DND-41 (cell line): ENCODE measurements around the gene SDK2.

Source experiments
- ATAC-seq: fragments of 200-7000 bp; cut with Tn5 transposase; 3 replicates; pipeline ENCODE4 v1.9.1; 2021; ENCODE audit warnings: low read depth; ENCODE audit not compliant: insufficient read depth
- DNase-seq: peaks from one replicate; pipeline ENCODE4 v3.0.0-alpha.2; 2020
- H2AFZ ChIP-seq: 2 replicates; pipeline ENCODE4 v1.6.0; 2012; ENCODE audit warnings: low read depth, low read length
- H3K27ac ChIP-seq: 2 replicates; pipeline ENCODE4 v1.5.1; 2012; ENCODE audit warnings: low read length, inconsistent platforms
- H3K27me3 ChIP-seq: fragments of 200-600 bp; sonication (generic); 2 replicates; pipeline ENCODE4 v1.6.0; 2012; ENCODE audit warnings: low read length, mild to moderate bottlenecking, inconsistent platforms; ENCODE audit not compliant: insufficient read depth, poor library complexity
- H3K36me3 ChIP-seq: 2 replicates; pipeline ENCODE4 v1.5.1; 2012; ENCODE audit warnings: low read length, inconsistent platforms; ENCODE audit not compliant: insufficient read depth
- H3K4me1 ChIP-seq: 2 replicates; pipeline ENCODE4 v1.5.1; 2012; ENCODE audit warnings: mild to moderate bottlenecking, low read length; ENCODE audit not compliant: insufficient read depth
- H3K4me2 ChIP-seq: 2 replicates; pipeline ENCODE4 v1.6.0; 2012; ENCODE audit warnings: mild to moderate bottlenecking, moderate library complexity, low read length, inconsistent platforms; ENCODE audit not compliant: insufficient read depth
- H3K4me3 ChIP-seq, 2 experiments: fragments of 200-600 bp in 1 of 2; shearing (Covaris generic) in 1 of 2; 2 replicates each; pipeline ENCODE4 v1.5.1; 2012 to 2016; ENCODE audit warnings: inconsistent platforms in 2 of 2, low read length in 2 of 2, mild to moderate bottlenecking in 2 of 2, low read depth in 1 of 2, moderate library complexity in 1 of 2
- H3K79me2 ChIP-seq: 2 replicates; pipeline ENCODE4 v1.6.0; 2012; ENCODE audit warnings: low read length, inconsistent platforms; ENCODE audit not compliant: insufficient read depth
- H3K9ac ChIP-seq: 2 replicates; pipeline ENCODE4 v1.6.0; 2012; ENCODE audit warnings: low read depth, mild to moderate bottlenecking, inconsistent platforms, low read length, moderate library complexity
- H3K9me3 ChIP-seq: 2 replicates; pipeline ENCODE4 v1.5.1; 2012; ENCODE audit warnings: low read length, moderate library complexity, mild to moderate bottlenecking, inconsistent platforms; ENCODE audit not compliant: insufficient read depth, severe bottlenecking
- H4K20me1 ChIP-seq: 2 replicates; pipeline ENCODE4 v1.6.0; 2012; ENCODE audit warnings: low read length; ENCODE audit not compliant: insufficient read depth
- CTCF ChIP-seq: IDR thresholded peaks from 2 replicates; pipeline ENCODE4 v1.5.1; 2012; ENCODE audit warnings: borderline replicate concordance, low read length, moderate library complexity, mild to moderate bottlenecking; ENCODE audit not compliant: poor library complexity, severe bottlenecking; ENCODE audit errors: extremely low read depth
- EZH2 ChIP-seq: IDR thresholded peaks from 3 replicates; pipeline ENCODE4 v1.6.1; 2012; ENCODE audit warnings: borderline replicate concordance, low read depth, mild to moderate bottlenecking, moderate library complexity, low read length, inconsistent platforms; ENCODE audit not compliant: severe bottlenecking

Gene SDK2

GRCh38 chr17:73586921-73587602 lies 57.2 kb downstream of the SDK2 start:
- Histone ChIP-seq H3K36me3 (no peaks in the 10 kb centered on the region; the same call in 1 of the 2 replicates), H3K9ac (no peak overlapping the region), H3K4me2 (no peak overlapping the region), H3K79me2 (no peaks in the 10 kb centered on the region), H2AFZ (no peak overlapping the region), H3K4me3 (no peak overlapping the region), H3K27me3 (no peaks in the 10 kb centered on the region), H3K27ac (peak overlapping the region; percentile 59; the same call in 1 of the 2 replicates), H3K4me1 (peaks cover 63% of the 10 kb centered on the region), H4K20me1 (no peaks in the 10 kb centered on the region), H3K9me3 (no peaks in the 10 kb centered on the region)
- no peak for DNase-seq
- ATAC-seq, result no peak
- no peak for TF ChIP-seq CTCF
- TF ChIP-seq EZH2, result no peak

- Histone ChIP-seq H4K20me1 (no peaks in the 10 kb centered on the region), H3K4me2 (no peak overlapping the region)
- ATAC-seq, result no peak
Measured at GRCh38 chr17:73586275-73586832, 57.9 kb downstream of the SDK2 start.

GRCh38 chr17:73585583-73585982 lies 58.7 kb downstream of the SDK2 start:
- H3K9ac ChIP-seq, result no peak overlapping the region
- no peak for DNase-seq
- H3K4me3 ChIP-seq, result no peak overlapping the region
- no peaks in the 10 kb centered on the region for H3K27me3 ChIP-seq
- H3K36me3 ChIP-seq, result no peaks in the 10 kb centered on the region; the same call in 1 of the 2 replicates
- TF ChIP-seq EZH2 (no peak), CTCF (peak; percentile 51)
- H4K20me1 ChIP-seq, result no peaks in the 10 kb centered on the region
- peak overlapping the region; percentile 23; the same call in 1 of the 2 replicates for H3K27ac ChIP-seq
- H3K4me1 ChIP-seq, result peaks cover 48% of the 10 kb centered on the region
- no peak overlapping the region for H3K4me2 ChIP-seq
- H3K9me3 ChIP-seq, result no peaks in the 10 kb centered on the region
- ATAC-seq, result no peak
- H2AFZ ChIP-seq, result no peak overlapping the region
- H3K79me2 ChIP-seq, result no peaks in the 10 kb centered on the region

More at GRCh38 chr17:73586275-73586832, 57.9 kb downstream of the SDK2 start:
- Histone ChIP-seq H3K4me1 (peaks cover 56% of the 10 kb centered on the region), H3K9ac (no peak overlapping the region), H3K4me3 (no peak overlapping the region), H3K79me2 (no peaks in the 10 kb centered on the region), H3K36me3 (no peaks in the 10 kb centered on the region; the same call in 1 of the 2 replicates), H2AFZ (no peak overlapping the region), H3K27ac (peak overlapping the region; percentile 59; the same call in 1 of the 2 replicates), H3K9me3 (no peaks in the 10 kb centered on the region), H3K27me3 (no peaks in the 10 kb centered on the region)
- TF ChIP-seq CTCF (no peak), EZH2 (no peak)
- no peak for DNase-seq
